PFSK-1 (cell line): Measurements from ENCODE around the gene BARX1.

ENCODE experiments used
- FOXP2 ChIP-seq: optimal IDR thresholded peaks from 2 replicates; pipeline ENCODE3; 2011; ENCODE audit warnings: borderline replicate concordance, control low read depth, inconsistent platforms; ENCODE audit not compliant: insufficient read depth; ENCODE audit errors: extremely low read length, extremely low read depth
- POLR2AphosphoS5 ChIP-seq: IDR thresholded peaks from 2 replicates; pipeline ENCODE4 v1.6.1; 2012; ENCODE audit warnings: low read depth, mild to moderate bottlenecking, control low read depth, low read length, moderate library complexity
- SIN3A ChIP-seq: IDR thresholded peaks from 2 replicates; pipeline ENCODE4 v1.6.1; 2012; ENCODE audit warnings: mild to moderate bottlenecking, low read length, moderate library complexity, borderline replicate concordance; ENCODE audit not compliant: insufficient read depth
- TAF1 ChIP-seq: IDR thresholded peaks from 2 replicates; pipeline ENCODE4 v1.6.1; 2012; ENCODE audit warnings: low read length, control low read depth, borderline replicate concordance; ENCODE audit not compliant: insufficient read depth
- TF ChIP-seq, protein P1 (sequence below), 2 experiments: IDR thresholded peaks; 2 replicates each; pipeline versions ENCODE4 v1.6.1 to v1.8.0; 2011 to 2012; ENCODE audit warnings: low read depth in 2 of 2, low read length in 2 of 2, control low read depth in 1 of 2, inconsistent platforms in 1 of 2, mild to moderate bottlenecking in 1 of 2, moderate library complexity in 1 of 2; ENCODE audit not compliant: insufficient read depth in 1 of 2

BARX1 gene

DNA sequence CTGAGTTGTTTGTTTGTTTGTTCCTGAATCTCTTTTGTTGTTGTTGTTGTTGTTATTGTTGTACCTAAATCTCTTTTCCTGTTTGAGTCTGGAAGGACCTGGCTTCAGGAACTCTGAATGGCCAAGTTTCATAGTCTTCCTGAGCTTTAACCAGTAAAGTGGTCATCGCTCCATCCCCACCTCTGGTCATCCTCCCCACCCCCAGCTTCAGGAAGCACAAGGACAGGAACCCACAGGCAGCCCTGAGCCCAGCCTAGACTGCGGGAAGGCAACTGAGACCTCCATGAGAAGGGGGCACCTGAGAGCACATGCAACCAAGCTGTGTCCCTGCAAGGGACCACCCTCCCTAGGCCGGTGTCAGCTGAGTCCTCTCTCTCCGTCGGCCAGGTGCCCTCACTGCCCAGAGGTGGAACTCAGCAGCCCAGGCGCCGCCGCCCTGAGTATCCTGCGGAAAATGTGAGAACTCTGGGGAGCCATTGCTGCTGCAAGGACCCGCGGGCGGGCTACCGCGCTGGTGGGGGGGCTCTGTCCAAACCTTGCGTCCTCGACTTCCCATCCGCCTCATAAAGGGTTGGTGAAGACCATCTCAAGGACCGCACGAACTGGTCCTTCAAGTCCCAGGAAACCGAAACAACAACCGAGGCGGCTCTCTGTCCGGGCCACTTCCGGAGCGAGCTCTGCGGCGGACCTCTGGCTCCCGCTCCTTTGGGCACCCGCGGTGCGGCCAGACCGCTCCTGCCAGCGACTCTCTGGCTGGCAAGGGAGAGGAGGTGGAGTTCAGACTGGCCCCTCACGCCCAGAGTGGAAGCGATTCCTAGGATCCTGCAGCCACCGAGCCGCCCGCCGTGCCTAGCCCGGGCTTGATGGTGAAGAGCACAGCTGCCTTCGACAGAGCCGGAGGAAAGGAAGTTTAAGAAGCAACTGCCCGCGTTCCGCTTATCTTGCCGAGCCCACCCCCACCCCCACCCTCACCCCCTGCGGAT is 4.2 kb downstream of the BARX1 start:
- TF ChIP-seq POLR2AphosphoS5 (no peak), TAF1 (no peak), FOXP2 (no peak)
- TF ChIP-seq, protein P1, sequence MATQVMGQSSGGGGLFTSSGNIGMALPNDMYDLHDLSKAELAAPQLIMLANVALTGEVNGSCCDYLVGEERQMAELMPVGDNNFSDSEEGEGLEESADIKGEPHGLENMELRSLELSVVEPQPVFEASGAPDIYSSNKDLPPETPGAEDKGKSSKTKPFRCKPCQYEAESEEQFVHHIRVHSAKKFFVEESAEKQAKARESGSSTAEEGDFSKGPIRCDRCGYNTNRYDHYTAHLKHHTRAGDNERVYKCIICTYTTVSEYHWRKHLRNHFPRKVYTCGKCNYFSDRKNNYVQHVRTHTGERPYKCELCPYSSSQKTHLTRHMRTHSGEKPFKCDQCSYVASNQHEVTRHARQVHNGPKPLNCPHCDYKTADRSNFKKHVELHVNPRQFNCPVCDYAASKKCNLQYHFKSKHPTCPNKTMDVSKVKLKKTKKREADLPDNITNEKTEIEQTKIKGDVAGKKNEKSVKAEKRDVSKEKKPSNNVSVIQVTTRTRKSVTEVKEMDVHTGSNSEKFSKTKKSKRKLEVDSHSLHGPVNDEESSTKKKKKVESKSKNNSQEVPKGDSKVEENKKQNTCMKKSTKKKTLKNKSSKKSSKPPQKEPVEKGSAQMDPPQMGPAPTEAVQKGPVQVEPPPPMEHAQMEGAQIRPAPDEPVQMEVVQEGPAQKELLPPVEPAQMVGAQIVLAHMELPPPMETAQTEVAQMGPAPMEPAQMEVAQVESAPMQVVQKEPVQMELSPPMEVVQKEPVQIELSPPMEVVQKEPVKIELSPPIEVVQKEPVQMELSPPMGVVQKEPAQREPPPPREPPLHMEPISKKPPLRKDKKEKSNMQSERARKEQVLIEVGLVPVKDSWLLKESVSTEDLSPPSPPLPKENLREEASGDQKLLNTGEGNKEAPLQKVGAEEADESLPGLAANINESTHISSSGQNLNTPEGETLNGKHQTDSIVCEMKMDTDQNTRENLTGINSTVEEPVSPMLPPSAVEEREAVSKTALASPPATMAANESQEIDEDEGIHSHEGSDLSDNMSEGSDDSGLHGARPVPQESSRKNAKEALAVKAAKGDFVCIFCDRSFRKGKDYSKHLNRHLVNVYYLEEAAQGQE (IDR thresholded peaks at IDR 0.05; ENCODE audit: insufficient read depth in 1 of 2, low read depth in 2 of 2, low read length in 2 of 2): no peak

DNA sequence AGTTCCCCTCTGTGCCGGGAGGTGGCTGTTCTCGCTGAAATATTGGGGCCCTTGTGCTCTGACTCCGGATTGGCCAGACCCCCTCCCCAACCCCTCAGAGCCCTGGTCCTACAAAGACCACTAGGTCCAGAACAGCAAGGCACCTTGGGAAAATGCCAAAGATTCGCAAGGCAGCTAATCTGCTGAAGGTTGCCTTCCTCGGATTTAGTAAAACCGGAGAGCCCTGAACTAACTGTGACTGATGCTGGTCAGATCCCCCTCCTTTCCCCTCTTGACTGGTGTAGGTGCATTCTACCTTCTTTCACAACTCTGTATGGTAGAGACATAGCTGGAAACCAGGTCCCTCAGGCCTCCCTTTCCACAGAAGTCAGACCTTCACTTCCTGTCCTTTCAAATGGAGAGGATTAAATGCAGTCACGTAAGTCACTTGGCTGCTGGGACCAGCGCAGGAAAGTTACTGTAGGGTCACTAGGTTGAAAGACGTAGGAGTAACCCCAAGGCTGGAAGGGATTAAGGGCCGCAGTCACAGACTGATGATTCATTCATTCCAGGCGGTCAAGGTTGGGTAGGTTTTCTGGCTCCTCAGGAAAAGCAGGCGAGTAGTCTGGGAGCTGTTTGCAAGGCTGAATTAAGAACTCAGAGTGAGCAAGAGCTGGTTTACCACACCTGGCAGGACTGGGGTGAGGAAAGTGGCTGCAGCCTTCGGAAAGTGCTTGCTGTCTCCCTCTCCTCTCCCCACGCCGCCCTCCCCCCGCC is 5.3 kb downstream of the BARX1 start:
- no peak for TF ChIP-seq POLR2AphosphoS5
- no peak for TF ChIP-seq SIN3A
- TF ChIP-seq FOXP2: no peak
- no peak for TF ChIP-seq TAF1
- TF ChIP-seq, protein P1 (IDR thresholded peaks at IDR 0.05; ENCODE audit: insufficient read depth in 1 of 2, low read depth in 2 of 2, low read length in 2 of 2): no peak

DNA sequence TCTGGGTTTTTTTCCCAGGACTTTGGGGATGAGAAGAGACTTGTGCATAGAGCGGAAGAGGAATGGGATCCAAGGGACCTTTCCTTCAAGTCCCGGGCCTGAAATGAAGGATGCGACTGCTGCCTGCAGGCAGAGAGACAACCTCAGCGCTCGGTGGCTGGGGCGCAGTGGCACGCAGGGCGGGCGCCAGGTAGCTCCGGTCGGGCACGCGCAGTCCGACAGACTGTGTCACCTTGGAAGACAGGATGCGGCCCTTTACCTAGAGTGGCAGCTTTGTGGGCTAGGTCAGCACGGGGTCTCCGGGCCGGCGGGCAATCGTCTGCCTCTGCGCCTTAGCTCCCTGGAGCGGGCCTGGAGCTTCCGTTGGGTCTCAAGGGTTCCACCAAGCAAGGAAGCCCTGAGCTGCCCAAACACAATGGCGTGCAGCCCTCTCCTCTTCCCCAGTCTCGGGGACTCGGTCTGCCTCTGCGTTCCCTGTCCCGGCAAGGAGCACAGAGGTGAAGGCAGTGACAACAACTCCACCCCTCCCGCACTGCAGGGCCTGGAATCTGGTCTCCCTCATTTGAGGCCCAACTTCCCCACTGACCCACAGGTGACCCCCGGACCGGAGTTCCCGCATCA is 6.0 kb downstream of the BARX1 start:
- no peak for TF ChIP-seq SIN3A
- no peak for TF ChIP-seq FOXP2
- TF ChIP-seq TAF1: no peak
- TF ChIP-seq, protein P1 (IDR thresholded peaks at IDR 0.05; ENCODE audit: insufficient read depth in 1 of 2, low read depth in 2 of 2, low read length in 2 of 2): no peak
- no peak for TF ChIP-seq POLR2AphosphoS5

DNA sequence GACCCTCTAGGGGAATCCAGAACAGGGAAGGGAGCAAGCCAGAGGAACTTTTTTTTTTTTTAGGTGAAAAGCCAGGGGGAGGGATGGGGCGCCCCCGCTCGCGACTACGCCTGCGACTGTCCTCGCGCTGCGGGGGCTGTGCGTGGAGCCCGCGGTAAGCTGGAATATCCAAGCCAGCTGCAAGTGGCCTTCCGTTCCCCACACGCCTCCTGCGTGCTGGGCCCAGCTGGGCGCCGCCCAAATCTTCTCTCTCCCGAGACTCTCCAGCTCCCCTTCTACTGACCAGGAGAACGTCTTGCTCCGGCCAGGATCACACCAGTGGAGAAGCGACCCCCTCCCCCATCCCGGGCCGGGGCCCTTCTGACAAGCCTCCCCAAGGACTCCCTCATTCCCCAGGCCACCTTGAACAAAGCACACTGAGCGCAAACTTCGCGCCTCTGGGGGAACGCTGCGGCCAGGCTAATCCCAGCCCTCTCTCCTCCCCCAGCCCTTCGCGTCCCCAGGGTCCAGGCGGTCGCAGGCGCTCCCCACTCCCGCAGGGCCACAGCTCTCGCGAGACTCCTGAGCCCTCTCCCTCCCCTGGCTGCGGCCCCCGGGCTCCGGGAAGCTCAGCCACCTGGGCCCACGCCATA is 6.6 kb downstream of the BARX1 start:
- TF ChIP-seq POLR2AphosphoS5 (no peak), SIN3A (no peak), FOXP2 (no peak), TAF1 (no peak)
- TF ChIP-seq, protein P1 (IDR thresholded peaks at IDR 0.05; ENCODE audit: insufficient read depth in 1 of 2, low read depth in 2 of 2, low read length in 2 of 2): no peak
